ENCODE results near the gene UBL4B. TPM values are rescaled to one million over a fixed set of nuclear protein-coding genes. Genes with fewer than 3 reads are reported as not detected.

Gene UBL4B
- total RNA-seq, 2 experiments from 2014 or later, result not detected

DNA sequence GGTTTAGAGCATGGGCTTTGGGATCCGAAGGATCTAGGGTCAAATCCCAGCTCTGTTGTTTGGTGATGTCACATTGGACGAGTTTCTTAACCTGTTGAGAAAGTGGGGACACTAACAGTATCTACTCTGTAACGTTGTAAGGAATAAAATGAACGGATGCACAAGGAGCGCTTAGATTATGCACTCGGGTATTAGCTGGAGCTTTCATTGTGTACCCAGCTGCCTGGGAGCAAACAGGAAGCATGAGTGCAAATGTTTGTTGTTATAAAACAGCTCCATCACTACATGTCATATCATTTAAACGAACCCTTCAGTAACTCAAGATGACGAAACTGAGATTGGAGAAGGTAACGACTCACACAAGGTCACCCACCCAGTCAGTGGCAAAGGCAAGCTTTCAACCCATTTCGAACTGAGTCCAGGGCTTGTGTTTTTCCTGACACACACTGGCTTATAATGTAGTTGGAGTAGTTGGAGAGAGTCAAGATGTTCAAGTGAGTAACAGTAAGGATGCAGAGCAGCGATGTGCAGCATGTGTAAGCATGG, 21.9 kb downstream of the UBL4B start:
- no TSS peak for BruUV-seq (replicated peaks)
- no peaks in the 10 kb centered on the region for H3K36me3 ChIP-seq (ENCODE audit: insufficient read depth, low read length)
- no peak for DNase-seq (ENCODE audit: low spot score)
- TF ChIP-seq, protein P1, sequence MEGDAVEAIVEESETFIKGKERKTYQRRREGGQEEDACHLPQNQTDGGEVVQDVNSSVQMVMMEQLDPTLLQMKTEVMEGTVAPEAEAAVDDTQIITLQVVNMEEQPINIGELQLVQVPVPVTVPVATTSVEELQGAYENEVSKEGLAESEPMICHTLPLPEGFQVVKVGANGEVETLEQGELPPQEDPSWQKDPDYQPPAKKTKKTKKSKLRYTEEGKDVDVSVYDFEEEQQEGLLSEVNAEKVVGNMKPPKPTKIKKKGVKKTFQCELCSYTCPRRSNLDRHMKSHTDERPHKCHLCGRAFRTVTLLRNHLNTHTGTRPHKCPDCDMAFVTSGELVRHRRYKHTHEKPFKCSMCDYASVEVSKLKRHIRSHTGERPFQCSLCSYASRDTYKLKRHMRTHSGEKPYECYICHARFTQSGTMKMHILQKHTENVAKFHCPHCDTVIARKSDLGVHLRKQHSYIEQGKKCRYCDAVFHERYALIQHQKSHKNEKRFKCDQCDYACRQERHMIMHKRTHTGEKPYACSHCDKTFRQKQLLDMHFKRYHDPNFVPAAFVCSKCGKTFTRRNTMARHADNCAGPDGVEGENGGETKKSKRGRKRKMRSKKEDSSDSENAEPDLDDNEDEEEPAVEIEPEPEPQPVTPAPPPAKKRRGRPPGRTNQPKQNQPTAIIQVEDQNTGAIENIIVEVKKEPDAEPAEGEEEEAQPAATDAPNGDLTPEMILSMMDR (conservative IDR thresholded peaks at IDR 0.05; ENCODE audit: low read length), result no peak
- TF ChIP-seq EZH2phosphoT487 (IDR thresholded peaks at IDR 0.05; ENCODE audit: borderline replicate concordance, low read depth, low read length), result no peak
- H3K79me2 ChIP-seq (ENCODE audit: insufficient read depth, low read depth, low read length), result no peaks in the 10 kb centered on the region
- no peak overlapping the region for H2AFZ ChIP-seq (ENCODE audit: low read length)
- ChIA-PET POLR2A (interaction anchor here (0.6 kb wide), 1 partner anchor 125 kb away, joined by 3 read pairs; no protein-coding TSS in a partner anchor), CTCF (ENCODE audit: unreplicated experiment) (no interaction called here)
- H3K4me2 ChIP-seq (ENCODE audit: low read length), result no peak overlapping the region
- H3K4me1 ChIP-seq (ENCODE audit: insufficient read depth, low read length, poor library complexity, severe bottlenecking), result no peaks in the 10 kb centered on the region
- H3K4me3 ChIP-seq (ENCODE audit: low read depth, low read length, poor library complexity, severe bottlenecking), result no peak overlapping the region
- H3K9me3 ChIP-seq (ENCODE audit: low read length), result no peaks in the 10 kb centered on the region
- H3K9me2 ChIP-seq (ENCODE audit: insufficient read depth, low read length), result no peaks in the 10 kb centered on the region
- H4K20me1 ChIP-seq (ENCODE audit: insufficient read depth, low read length), result no peaks in the 10 kb centered on the region
- intact Hi-C loops (cut with micrococcal nuclease; ENCODE audit: unreplicated experiment), result no loop called here
- H3K27ac ChIP-seq (ENCODE audit: low read depth, low read length, poor library complexity, severe bottlenecking), result no peak overlapping the region

DNA sequence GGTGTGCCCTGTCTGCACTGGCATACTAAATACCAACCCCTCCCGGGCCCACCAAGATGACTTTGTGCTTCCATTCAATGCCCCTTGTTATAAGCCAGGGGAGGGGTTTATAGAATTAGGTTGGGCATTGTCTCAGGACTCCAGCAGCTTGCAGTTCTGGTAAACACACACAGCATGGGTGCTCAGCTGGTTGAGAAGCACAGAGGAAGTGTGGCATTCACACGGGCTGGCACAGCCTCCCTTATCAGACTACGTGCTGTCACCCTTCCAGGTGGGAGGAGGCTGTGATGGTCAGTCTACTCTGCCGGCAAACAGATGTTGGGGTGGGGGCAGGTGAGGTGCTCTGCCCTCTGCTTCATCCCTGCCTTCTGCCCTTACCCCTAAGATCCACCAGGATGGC, 23.0 kb downstream of the UBL4B start:
- TF ChIP-seq, protein P1 (conservative IDR thresholded peaks at IDR 0.05; ENCODE audit: low read length), result no peak
- TF ChIP-seq EZH2phosphoT487 (IDR thresholded peaks at IDR 0.05; ENCODE audit: borderline replicate concordance, low read depth, low read length), result no peak
- Histone ChIP-seq H3K9me3 (ENCODE audit: low read length) (no peaks in the 10 kb centered on the region), H2AFZ (ENCODE audit: low read length) (no peak overlapping the region), H3K9me2 (ENCODE audit: insufficient read depth, low read length) (no peaks in the 10 kb centered on the region), H3K27ac (ENCODE audit: low read depth, low read length, poor library complexity, severe bottlenecking) (no peak overlapping the region), H3K4me1 (ENCODE audit: insufficient read depth, low read length, poor library complexity, severe bottlenecking) (no peaks in the 10 kb centered on the region), H4K20me1 (ENCODE audit: insufficient read depth, low read length) (no peaks in the 10 kb centered on the region), H3K4me2 (ENCODE audit: low read length) (no peak overlapping the region), H3K79me2 (ENCODE audit: insufficient read depth, low read depth, low read length) (no peaks in the 10 kb centered on the region), H3K36me3 (ENCODE audit: insufficient read depth, low read length) (no peaks in the 10 kb centered on the region), H3K4me3 (ENCODE audit: low read depth, low read length, poor library complexity, severe bottlenecking) (no peak overlapping the region)
- ChIA-PET CTCF (ENCODE audit: unreplicated experiment) (no interaction called here), POLR2A (no interaction called here)
- no TSS peak for BruUV-seq (replicated peaks)
- intact Hi-C loops (cut with micrococcal nuclease; ENCODE audit: unreplicated experiment), result no loop called here
- DNase-seq (ENCODE audit: low spot score), result no peak

- Histone ChIP-seq H3K4me3 (ENCODE audit: low read depth, low read length, poor library complexity, severe bottlenecking) (no peak overlapping the region), H3K9me3 (ENCODE audit: low read length) (no peaks in the 10 kb centered on the region), H4K20me1 (ENCODE audit: insufficient read depth, low read length) (no peaks in the 10 kb centered on the region), H3K36me3 (ENCODE audit: insufficient read depth, low read length) (no peaks in the 10 kb centered on the region), H2AFZ (ENCODE audit: low read length) (no peak overlapping the region), H3K9me2 (ENCODE audit: insufficient read depth, low read length) (no peaks in the 10 kb centered on the region), H3K4me2 (ENCODE audit: low read length) (no peak overlapping the region), H3K27ac (ENCODE audit: low read depth, low read length, poor library complexity, severe bottlenecking) (no peak overlapping the region), H3K4me1 (ENCODE audit: insufficient read depth, low read length, poor library complexity, severe bottlenecking) (no peaks in the 10 kb centered on the region), H3K79me2 (ENCODE audit: insufficient read depth, low read depth, low read length) (no peaks in the 10 kb centered on the region)
- no peak for DNase-seq (ENCODE audit: low spot score)
- intact Hi-C loops (cut with micrococcal nuclease; ENCODE audit: unreplicated experiment), result no loop called here
- TF ChIP-seq, protein P1 (conservative IDR thresholded peaks at IDR 0.05; ENCODE audit: low read length), result no peak
- TF ChIP-seq EZH2phosphoT487 (IDR thresholded peaks at IDR 0.05; ENCODE audit: borderline replicate concordance, low read depth, low read length), result no peak
- CTCF ChIA-PET (ENCODE audit: unreplicated experiment), result no interaction called here
- BruUV-seq (replicated peaks), result no TSS peak
- POLR2A ChIA-PET, result no interaction called here
These were observed 23.4 kb downstream of the UBL4B start for GRCh38 chr1:110135666-110136065.

Data from OCI-LY7 (cell line).